Activated CD4-positive, alpha-beta memory T cell treated with anti-CD3 and anti-CD28 coated beads for 36 hours (primary cell): Measurements from ENCODE around the gene TBL1XR1. TPM values are rescaled to one million over a fixed set of nuclear protein-coding genes. Genes with fewer than 3 reads are reported as not detected.

ENCODE experiments used
- CTCF ChIA-PET: fragments of 350-600 bp; sonication (Branson Sonifier 250); formaldehyde crosslinking; loops from one replicate; lab custom pipeline; 2021; ENCODE audit warnings: antibody characterized with exemption, inconsistent platforms; lab: Charles Lee
- POLR2A ChIA-PET: fragments of 350-600 bp; sonication (Branson Sonifier 250); formaldehyde crosslinking; loops from one replicate; lab custom pipeline; 2021; ENCODE audit warnings: antibody characterized with exemption; lab: Charles Lee
- DNase-seq: peaks from one replicate; pipeline ENCODE4 v3.0.0-alpha.2; 2020
- H3K27ac Mint-ChIP-seq: one replicate; pipeline ENCODE4 v1.8.0; 2021; ENCODE audit warnings: mixed read lengths
- H3K27me3 Mint-ChIP-seq: one replicate; pipeline ENCODE4 v1.8.0; 2021; ENCODE audit warnings: mixed read lengths
- H3K36me3 Mint-ChIP-seq: one replicate; pipeline ENCODE4 v1.8.0; 2021; ENCODE audit warnings: mixed read lengths
- H3K4me1 Mint-ChIP-seq: one replicate; pipeline ENCODE4 v1.8.0; 2021; ENCODE audit warnings: low read depth, mixed read lengths
- H3K4me3 Mint-ChIP-seq: one replicate; pipeline ENCODE4 v1.8.0; 2021; ENCODE audit warnings: mild to moderate bottlenecking, mixed read lengths
- H3K9me3 Mint-ChIP-seq: one replicate; pipeline ENCODE4 v1.8.0; 2021; ENCODE audit warnings: mixed read lengths
- intact Hi-C: fragments of 100-400 bp; cut with micrococcal nuclease; formaldehyde crosslinking; loops from one replicate; pipeline ENCODE4 v1.15.1; 2023
- total RNA-seq, 2 experiments: library from RNA; stranded (reverse); gene quantifications; one replicate each; pipeline ENCODE4 v1.2.3, GENCODE V29; 2021

The TBL1XR1 gene
- total RNA-seq, 2 experiments from 2014 or later, result 158 to 167 TPM

GRCh38 chr3:177105623-177106022 is 91.7 kb downstream of the TBL1XR1 start:
- no peak for DNase-seq
- POLR2A ChIA-PET, result no interaction called here
- CTCF ChIA-PET, result interaction anchor here (1.1 kb wide), 1 partner anchor 55 kb away, joined by 3 read pairs; no protein-coding TSS in a partner anchor
- Mint-ChIP-seq H3K9me3 (no peaks in the 10 kb centered on the region), H3K27me3 (no peaks in the 10 kb centered on the region), H3K36me3 (no peaks in the 10 kb centered on the region), H3K4me3 (no peak overlapping the region), H3K27ac (no peak overlapping the region), H3K4me1 (peaks cover 54% of the 10 kb centered on the region)
- intact Hi-C loops, result loop anchor here (5.0 kb wide), 1 partner anchor 48 kb away; no protein-coding TSS in a partner anchor

- no peaks in the 10 kb centered on the region for H3K27me3 Mint-ChIP-seq
- H3K27ac Mint-ChIP-seq, result no peak overlapping the region
- POLR2A ChIA-PET, result interaction anchor here (0.6 kb wide), 1 partner anchor 13 kb away, joined by 3 read pairs; no protein-coding TSS in a partner anchor
- H3K4me3 Mint-ChIP-seq, result no peak overlapping the region
- H3K36me3 Mint-ChIP-seq, result no peaks in the 10 kb centered on the region
- CTCF ChIA-PET, result interaction anchor here (0.9 to 1.1 kb wide), 2 partner anchors 53 to 54 kb away, joined by 3 read pairs; no protein-coding TSS in a partner anchor
- DNase-seq, result no peak
- intact Hi-C loops, result no loop called here
- H3K4me1 Mint-ChIP-seq, result peaks cover 44% of the 10 kb centered on the region
- H3K9me3 Mint-ChIP-seq, result no peaks in the 10 kb centered on the region
Measured at GRCh38 chr3:177104299-177104992, 92.8 kb downstream of the TBL1XR1 start.

GRCh38 chr3:177102553-177102952 is 94.7 kb downstream of the TBL1XR1 start:
- Mint-ChIP-seq H3K27me3 (no peaks in the 10 kb centered on the region), H3K4me1 (peaks cover 42% of the 10 kb centered on the region), H3K9me3 (no peaks in the 10 kb centered on the region), H3K36me3 (peaks cover 5% of the 10 kb centered on the region), H3K4me3 (no peak overlapping the region), H3K27ac (no peak overlapping the region)
- no peak for DNase-seq
- ChIA-PET CTCF (no interaction called here), POLR2A (no interaction called here)
- intact Hi-C loops, result no loop called here

GRCh38 chr3:177098551-177098950 is 98.7 kb downstream of the TBL1XR1 start:
- Mint-ChIP-seq H3K36me3 (peaks cover 31% of the 10 kb centered on the region), H3K4me1 (peaks cover 25% of the 10 kb centered on the region), H3K27me3 (no peaks in the 10 kb centered on the region), H3K27ac (no peak overlapping the region), H3K9me3 (peaks cover 20% of the 10 kb centered on the region), H3K4me3 (no peak overlapping the region)
- no peak for DNase-seq
- ChIA-PET CTCF (no interaction called here), POLR2A (no interaction called here)
- intact Hi-C loops, result no loop called here

GRCh38 chr3:177096615-177097014 is 100.7 kb downstream of the TBL1XR1 start:
- Mint-ChIP-seq H3K27ac (no peak overlapping the region), H3K4me1 (peaks cover 27% of the 10 kb centered on the region), H3K36me3 (peaks cover 50% of the 10 kb centered on the region), H3K9me3 (peaks cover 36% of the 10 kb centered on the region), H3K27me3 (no peaks in the 10 kb centered on the region), H3K4me3 (no peak overlapping the region)
- CTCF ChIA-PET, result no interaction called here
- POLR2A ChIA-PET, result no interaction called here
- no peak for DNase-seq
- intact Hi-C loops, result no loop called here

- intact Hi-C loops, result no loop called here
- no peak overlapping the region for H3K27ac Mint-ChIP-seq
- CTCF ChIA-PET, result no interaction called here
Measured at GRCh38 chr3:177093966-177094365, 103.3 kb downstream of the TBL1XR1 start.

GRCh38 chr3:177089901-177090300 is 107.4 kb downstream of the TBL1XR1 start:
- DNase-seq, result no peak
- H3K9me3 Mint-ChIP-seq, result peaks cover 33% of the 10 kb centered on the region
- POLR2A ChIA-PET, result no interaction called here
- intact Hi-C loops, result no loop called here
- H3K36me3 Mint-ChIP-seq, result peaks cover 45% of the 10 kb centered on the region
- H3K27me3 Mint-ChIP-seq, result no peaks in the 10 kb centered on the region
- no peak overlapping the region for H3K4me3 Mint-ChIP-seq
- H3K4me1 Mint-ChIP-seq, result peaks cover 60% of the 10 kb centered on the region
- no peak overlapping the region for H3K27ac Mint-ChIP-seq
- CTCF ChIA-PET, result no interaction called here

More at GRCh38 chr3:177093966-177094365, 103.3 kb downstream of the TBL1XR1 start:
- Mint-ChIP-seq H3K27me3 (no peaks in the 10 kb centered on the region), H3K4me1 (peaks cover 41% of the 10 kb centered on the region), H3K9me3 (peaks cover 40% of the 10 kb centered on the region), H3K4me3 (no peak overlapping the region), H3K36me3 (peaks cover 59% of the 10 kb centered on the region)
- POLR2A ChIA-PET, result no interaction called here
- DNase-seq, result no peak

GRCh38 chr3:177089110-177089509 is 108.2 kb downstream of the TBL1XR1 start:
- ChIA-PET CTCF (no interaction called here), POLR2A (no interaction called here)

GRCh38 chr3:177085794-177086193 is 111.5 kb downstream of the TBL1XR1 start:
- H3K4me3 Mint-ChIP-seq, result no peak overlapping the region
- H3K27me3 Mint-ChIP-seq, result no peaks in the 10 kb centered on the region
- CTCF ChIA-PET, result interaction anchor here (0.5 kb wide), 1 partner anchor 1904 kb away, joined by 3 read pairs; no protein-coding TSS in a partner anchor
- intact Hi-C loops, result no loop called here
- H3K27ac Mint-ChIP-seq, result no peak overlapping the region
- no peak for DNase-seq
- POLR2A ChIA-PET, result no interaction called here
- no peaks in the 10 kb centered on the region for H3K9me3 Mint-ChIP-seq
- H3K4me1 Mint-ChIP-seq, result peaks cover 63% of the 10 kb centered on the region
- H3K36me3 Mint-ChIP-seq, result peaks cover 21% of the 10 kb centered on the region

More at GRCh38 chr3:177089110-177089509, 108.2 kb downstream of the TBL1XR1 start:
- H3K4me3 Mint-ChIP-seq, result no peak overlapping the region
- peaks cover 26% of the 10 kb centered on the region for H3K9me3 Mint-ChIP-seq
- H3K27ac Mint-ChIP-seq, result no peak overlapping the region
- no peak for DNase-seq
- peaks cover 45% of the 10 kb centered on the region for H3K36me3 Mint-ChIP-seq
- intact Hi-C loops, result no loop called here
- no peaks in the 10 kb centered on the region for H3K27me3 Mint-ChIP-seq
- H3K4me1 Mint-ChIP-seq, result peaks cover 64% of the 10 kb centered on the region

GRCh38 chr3:177084616-177085015 is 112.7 kb downstream of the TBL1XR1 start:
- H3K27ac Mint-ChIP-seq, result no peak overlapping the region
- peaks cover 55% of the 10 kb centered on the region for H3K4me1 Mint-ChIP-seq
- ChIA-PET CTCF (no interaction called here), POLR2A (no interaction called here)
- H3K9me3 Mint-ChIP-seq, result no peaks in the 10 kb centered on the region
- DNase-seq, result no peak
- no peaks in the 10 kb centered on the region for H3K27me3 Mint-ChIP-seq
- H3K4me3 Mint-ChIP-seq, result no peak overlapping the region
- intact Hi-C loops, result no loop called here
- H3K36me3 Mint-ChIP-seq, result peaks cover 19% of the 10 kb centered on the region

- Mint-ChIP-seq H3K36me3 (peaks cover 28% of the 10 kb centered on the region), H3K4me3 (no peak overlapping the region), H3K4me1 (peaks cover 22% of the 10 kb centered on the region), H3K27ac (no peak overlapping the region), H3K27me3 (no peaks in the 10 kb centered on the region), H3K9me3 (no peaks in the 10 kb centered on the region)
- no peak for DNase-seq
- POLR2A ChIA-PET, result no interaction called here
- CTCF ChIA-PET, result interaction anchor here (0.8 kb wide), 1 partner anchor 237 kb away, joined by 3 read pairs; no protein-coding TSS in a partner anchor
- intact Hi-C loops, result no loop called here
Measured at GRCh38 chr3:177080122-177080521, 117.2 kb downstream of the TBL1XR1 start.

- Mint-ChIP-seq H3K27ac (no peak overlapping the region), H3K4me1 (peaks cover 18% of the 10 kb centered on the region), H3K27me3 (no peaks in the 10 kb centered on the region), H3K36me3 (peaks cover 29% of the 10 kb centered on the region), H3K4me3 (no peak overlapping the region), H3K9me3 (no peaks in the 10 kb centered on the region)
- intact Hi-C loops, result no loop called here
- POLR2A ChIA-PET, result interaction anchor here (0.6 kb wide), 1 partner anchor 851 kb away, joined by 3 read pairs; no protein-coding TSS in a partner anchor
- CTCF ChIA-PET, result no interaction called here
- no peak for DNase-seq
Measured at GRCh38 chr3:177079684-177080083, 117.6 kb downstream of the TBL1XR1 start.
